ENCODE results near the gene HDAC9. TPM values are rescaled to one million over a fixed set of nuclear protein-coding genes. Genes with fewer than 3 reads are reported as not detected.

Gene HDAC9
- total and polyA plus RNA-seq, 7 experiments from 2014 or later: 0.08 to 32.1 (median 0.30) TPM

GRCh38 chr7:18756378-18757050 lies 261.0 kb downstream of the HDAC9 start:
- no peaks in the 10 kb centered on the region for H3K36me3 ChIP-seq (ENCODE audit: control insufficient read depth in 2 of 3, insufficient read depth in 3 of 3, low read length in 3 of 3)
- H3K4me3 ChIP-seq (ENCODE audit: low read length): no peak overlapping the region
- H3K27ac Mint-ChIP-seq: no peak overlapping the region
- CTCF ChIA-PET: no interaction called here
- no peaks in the 10 kb centered on the region for H3K4me1 Mint-ChIP-seq
- no peaks in the 10 kb centered on the region for H3K27me3 ChIP-seq (ENCODE audit: control insufficient read depth in 2 of 2, insufficient read depth in 2 of 2, low read length in 2 of 2)
- H3K27ac ChIP-seq (ENCODE audit: low read depth, low read length): no peak overlapping the region
- H3K4me1 ChIP-seq (ENCODE audit: control insufficient read depth in 2 of 2, insufficient read depth in 2 of 2, low read length in 2 of 2): no peaks in the 10 kb centered on the region
- DNase-seq: no peak
- H3K36me3 Mint-ChIP-seq: no peaks in the 10 kb centered on the region
- peaks cover 0 to 6% (median 0%) of the 10 kb centered on the region in 11 donors for H3K9me3 Mint-ChIP-seq
- H3K9me3 ChIP-seq (ENCODE audit: control insufficient read depth in 2 of 3, low read length in 3 of 3): no peaks in the 10 kb centered on the region
- POLR2A ChIA-PET: no interaction called here
- H3K27me3 Mint-ChIP-seq: no peaks in the 10 kb centered on the region
- no peak for ATAC-seq
- no peak overlapping the region for H3K4me3 Mint-ChIP-seq
- intact Hi-C loops (cut with micrococcal nuclease): loop anchor here in 1 of 2 donors (10.0 kb wide), 1 partner anchor 298 kb away; no protein-coding TSS in a partner anchor

GRCh38 chr7:18760046-18760445 lies 264.5 kb downstream of the HDAC9 start:
- H3K36me3 ChIP-seq (ENCODE audit: control insufficient read depth in 2 of 3, insufficient read depth in 3 of 3, low read length in 3 of 3): no peaks in the 10 kb centered on the region
- DNase-seq (no peak), ATAC-seq (no peak)
- H3K27ac ChIP-seq (ENCODE audit: low read depth, low read length): no peak overlapping the region
- H3K27ac Mint-ChIP-seq: no peak overlapping the region
- intact Hi-C loops (cut with micrococcal nuclease): no loop called here
- ChIA-PET POLR2A (no interaction called here), CTCF (no interaction called here)
- H3K9me3 Mint-ChIP-seq: no peaks in the 10 kb centered on the region
- no peaks in the 10 kb centered on the region for H3K4me1 Mint-ChIP-seq
- no peak overlapping the region for H3K4me3 Mint-ChIP-seq
- no peak overlapping the region for H3K4me3 ChIP-seq (ENCODE audit: low read length)
- H3K36me3 Mint-ChIP-seq: no peaks in the 10 kb centered on the region
- H3K27me3 Mint-ChIP-seq: no peaks in the 10 kb centered on the region
- no peaks in the 10 kb centered on the region for H3K27me3 ChIP-seq (ENCODE audit: control insufficient read depth in 2 of 2, insufficient read depth in 2 of 2, low read length in 2 of 2)
- H3K9me3 ChIP-seq (ENCODE audit: control insufficient read depth in 2 of 3, low read length in 3 of 3): no peaks in the 10 kb centered on the region
- H3K4me1 ChIP-seq (ENCODE audit: control insufficient read depth in 2 of 2, insufficient read depth in 2 of 2, low read length in 2 of 2): no peaks in the 10 kb centered on the region

GRCh38 chr7:18760631-18761445 lies 265.3 kb downstream of the HDAC9 start:
- DNase-seq: no peak
- ATAC-seq: no peak
- Histone ChIP-seq H3K4me3 (ENCODE audit: low read length) (no peak overlapping the region), H3K36me3 (ENCODE audit: control insufficient read depth in 2 of 3, insufficient read depth in 3 of 3, low read length in 3 of 3) (no peaks in the 10 kb centered on the region), H3K27me3 (ENCODE audit: control insufficient read depth in 2 of 2, insufficient read depth in 2 of 2, low read length in 2 of 2) (no peaks in the 10 kb centered on the region), H3K4me1 (ENCODE audit: control insufficient read depth in 2 of 2, insufficient read depth in 2 of 2, low read length in 2 of 2) (no peaks in the 10 kb centered on the region), H3K9me3 (ENCODE audit: control insufficient read depth in 2 of 3, low read length in 3 of 3) (no peaks in the 10 kb centered on the region), H3K27ac (ENCODE audit: low read depth, low read length) (no peak overlapping the region)
- intact Hi-C loops (cut with micrococcal nuclease): no loop called here
- no peak overlapping the region for H3K4me3 Mint-ChIP-seq
- ChIA-PET CTCF (no interaction called here), POLR2A (no interaction called here)
- H3K4me1 Mint-ChIP-seq: no peaks in the 10 kb centered on the region
- H3K27ac Mint-ChIP-seq: no peak overlapping the region
- H3K36me3 Mint-ChIP-seq: no peaks in the 10 kb centered on the region
- no peaks in the 10 kb centered on the region for H3K9me3 Mint-ChIP-seq
- H3K27me3 Mint-ChIP-seq: no peaks in the 10 kb centered on the region

GRCh38 chr7:18762189-18762588 lies 266.6 kb downstream of the HDAC9 start:
- no peaks in the 10 kb centered on the region for H3K36me3 Mint-ChIP-seq
- Histone ChIP-seq H3K27ac (ENCODE audit: low read depth, low read length) (no peak overlapping the region), H3K36me3 (ENCODE audit: control insufficient read depth in 2 of 3, insufficient read depth in 3 of 3, low read length in 3 of 3) (no peaks in the 10 kb centered on the region), H3K9me3 (ENCODE audit: control insufficient read depth in 2 of 3, low read length in 3 of 3) (no peaks in the 10 kb centered on the region), H3K27me3 (ENCODE audit: control insufficient read depth in 2 of 2, insufficient read depth in 2 of 2, low read length in 2 of 2) (no peaks in the 10 kb centered on the region), H3K4me3 (ENCODE audit: low read length) (no peak overlapping the region), H3K4me1 (ENCODE audit: control insufficient read depth in 2 of 2, insufficient read depth in 2 of 2, low read length in 2 of 2) (no peaks in the 10 kb centered on the region)
- ChIA-PET CTCF (no interaction called here), POLR2A (no interaction called here)
- DNase-seq (no peak), ATAC-seq (no peak)
- intact Hi-C loops (cut with micrococcal nuclease): no loop called here
- H3K27ac Mint-ChIP-seq: no peak overlapping the region
- H3K4me3 Mint-ChIP-seq: no peak overlapping the region
- H3K4me1 Mint-ChIP-seq: no peaks in the 10 kb centered on the region
- no peaks in the 10 kb centered on the region for H3K9me3 Mint-ChIP-seq
- H3K27me3 Mint-ChIP-seq: no peaks in the 10 kb centered on the region

- Histone ChIP-seq H3K4me3 (ENCODE audit: low read length) (no peak overlapping the region), H3K36me3 (ENCODE audit: control insufficient read depth in 2 of 3, insufficient read depth in 3 of 3, low read length in 3 of 3) (no peaks in the 10 kb centered on the region), H3K27me3 (ENCODE audit: control insufficient read depth in 2 of 2, insufficient read depth in 2 of 2, low read length in 2 of 2) (no peaks in the 10 kb centered on the region), H3K4me1 (ENCODE audit: control insufficient read depth in 2 of 2, insufficient read depth in 2 of 2, low read length in 2 of 2) (no peaks in the 10 kb centered on the region), H3K9me3 (ENCODE audit: control insufficient read depth in 2 of 3, low read length in 3 of 3) (no peaks in the 10 kb centered on the region), H3K27ac (ENCODE audit: low read depth, low read length) (no peak overlapping the region)
- H3K4me1 Mint-ChIP-seq: no peaks in the 10 kb centered on the region
- CTCF ChIA-PET: no interaction called here
- H3K27me3 Mint-ChIP-seq: no peaks in the 10 kb centered on the region
- intact Hi-C loops (cut with micrococcal nuclease): no loop called here
- ATAC-seq (no peak), DNase-seq (no peak)
- H3K9me3 Mint-ChIP-seq: peaks cover 0 to 13% (median 0%) of the 10 kb centered on the region in 11 donors
- no peaks in the 10 kb centered on the region for H3K36me3 Mint-ChIP-seq
- POLR2A ChIA-PET: no interaction called here
- no peak overlapping the region for H3K27ac Mint-ChIP-seq
- H3K4me3 Mint-ChIP-seq: no peak overlapping the region
Observed at GRCh38 chr7:18768256-18768655, 272.7 kb downstream of the HDAC9 start.

GRCh38 chr7:18770154-18770811 lies 274.7 kb downstream of the HDAC9 start:
- Histone ChIP-seq H3K4me3 (ENCODE audit: low read length) (no peak overlapping the region), H3K27ac (ENCODE audit: low read depth, low read length) (no peak overlapping the region), H3K27me3 (ENCODE audit: control insufficient read depth in 2 of 2, insufficient read depth in 2 of 2, low read length in 2 of 2) (no peaks in the 10 kb centered on the region), H3K36me3 (ENCODE audit: control insufficient read depth in 2 of 3, insufficient read depth in 3 of 3, low read length in 3 of 3) (no peaks in the 10 kb centered on the region), H3K4me1 (ENCODE audit: control insufficient read depth in 2 of 2, insufficient read depth in 2 of 2, low read length in 2 of 2) (no peaks in the 10 kb centered on the region), H3K9me3 (ENCODE audit: control insufficient read depth in 2 of 3, low read length in 3 of 3) (no peaks in the 10 kb centered on the region)
- no peak overlapping the region for H3K27ac Mint-ChIP-seq
- H3K9me3 Mint-ChIP-seq: peaks cover 0 to 13% (median 0%) of the 10 kb centered on the region in 11 donors
- no peaks in the 10 kb centered on the region for H3K36me3 Mint-ChIP-seq
- ATAC-seq: no peak
- ChIA-PET POLR2A (no interaction called here), CTCF (no interaction called here)
- intact Hi-C loops (cut with micrococcal nuclease): no loop called here
- H3K4me1 Mint-ChIP-seq: no peaks in the 10 kb centered on the region
- H3K4me3 Mint-ChIP-seq: no peak overlapping the region
- H3K27me3 Mint-ChIP-seq: no peaks in the 10 kb centered on the region
- DNase-seq: no peak
